Measurements from ENCODE around the gene GCHFR. TPM values are rescaled to one million over a fixed set of nuclear protein-coding genes. Genes with fewer than 3 reads are reported as not detected.

GCHFR gene
- total RNA-seq (1 to 10 TPM; 2.2 to 9.1 (median 3.7) TPM), polyA plus RNA-seq (10 to 100 TPM in 1 of 2 donors, 1 to 10 TPM in 1; 5.8 to 10.8 TPM)
- long read RNA-seq, donor 1, transcript GCHFR-201 (3 exons, 777 nt) = major isoform, 5 of 11 reads
- long read RNA-seq, donor 1, partial matches to known transcripts = 6 of 11 reads
- long read RNA-seq, donor 1, other reads (novel, unspliced or antisense) = 0 of 11 reads
- long read RNA-seq, donor 2, transcript GCHFR-201 (3 exons, 777 nt) = major isoform, 6 of 8 reads
- long read RNA-seq, donor 2, partial matches to known transcripts = 2 of 8 reads
- long read RNA-seq, donor 2, other reads (novel, unspliced or antisense) = 0 of 8 reads
- long read RNA-seq, donor 3 = 0 reads

- no peaks in the 10 kb centered on the region for H3K9me3 ChIP-seq
- intact Hi-C loops (cut with DNase I) = no loop called here
- peak in 8 of 9 donors; percentile 19 to 52 (median 48) for TF ChIP-seq CTCF (IDR thresholded peaks at IDR 0.05)
- peak within 1 kb of the TSS in 9 of 10 donors; percentile 28 to 80 (median 68) for H3K27ac ChIP-seq
- H3K36me3 ChIP-seq = peaks cover 0 to 23% (median 0%) of the 10 kb centered on the region in 9 donors
- WGBS, 2 donors = 0% methylated on average over 75 of the region's 75 CpGs
- H3K4me1 ChIP-seq = peaks cover 0 to 42% (median 29%) of the 10 kb centered on the region in 9 donors
- ATAC-seq (peak; percentile 67 to 80 (median 75)), DNase-seq (peak; percentile 67 to 81)
- H3K27me3 ChIP-seq = no peaks in the 10 kb centered on the region
- H3K4me3 ChIP-seq = peak within 1 kb of the TSS; percentile 35 to 76 (median 62)
Observed at GRCh38 chr15:40763801-40764628, at the start of gene GCHFR. GCHFR (plus strand) TSS chr15:40764068; CDS start chr15:40764181, 113 bp downstream.

GRCh38 chr15:40714144-40714543 lies 49.7 kb upstream of the GCHFR start:
- 45 to 68% methylated on average over 2 of the region's 2 CpGs for WGBS, 2 donors
- intact Hi-C loops (cut with DNase I) = no loop called here
- H3K36me3 ChIP-seq = peaks cover 0 to 40% (median 0%) of the 10 kb centered on the region in 9 donors
- H3K4me1 ChIP-seq = no peaks in the 10 kb centered on the region
- no peaks in the 10 kb centered on the region for H3K9me3 ChIP-seq
- no peaks in the 10 kb centered on the region for H3K27me3 ChIP-seq
- ATAC-seq (no peak), DNase-seq (no peak)
- no peak overlapping the region for H3K27ac ChIP-seq
- H3K4me3 ChIP-seq = no peak overlapping the region
- no peak for TF ChIP-seq CTCF (IDR thresholded peaks at IDR 0.05)

GRCh38 chr15:40716165-40716564 lies 47.7 kb upstream of the GCHFR start:
- H3K4me3 ChIP-seq = no peak overlapping the region
- WGBS, 2 donors = 94% methylated on average over 6 of the region's 6 CpGs
- DNase-seq (no peak), ATAC-seq (no peak)
- H3K4me1 ChIP-seq = no peaks in the 10 kb centered on the region
- no peaks in the 10 kb centered on the region for H3K27me3 ChIP-seq
- no peaks in the 10 kb centered on the region for H3K9me3 ChIP-seq
- H3K36me3 ChIP-seq = peaks cover 0 to 33% (median 0%) of the 10 kb centered on the region in 9 donors
- intact Hi-C loops (cut with DNase I) = no loop called here
- no peak overlapping the region for H3K27ac ChIP-seq
- TF ChIP-seq CTCF (IDR thresholded peaks at IDR 0.05) = no peak

GRCh38 chr15:40721701-40722100 lies 42.2 kb upstream of the GCHFR start:
- no peak for TF ChIP-seq CTCF (IDR thresholded peaks at IDR 0.05)
- ATAC-seq (no peak), DNase-seq (no peak)
- intact Hi-C loops (cut with DNase I) = no loop called here
- Histone ChIP-seq H3K27me3 (no peaks in the 10 kb centered on the region), H3K27ac (no peak overlapping the region), H3K36me3 (peaks cover 0 to 27% (median 0%) of the 10 kb centered on the region in 9 donors), H3K4me3 (no peak overlapping the region), H3K9me3 (no peaks in the 10 kb centered on the region), H3K4me1 (no peaks in the 10 kb centered on the region)
- WGBS, 2 donors = 64 to 72% methylated on average over 1 of the region's 1 CpG

All from heart right ventricle (tissue), 16 donors.